ENCODE results near the gene STKLD1.

Gene STKLD1

DNA sequence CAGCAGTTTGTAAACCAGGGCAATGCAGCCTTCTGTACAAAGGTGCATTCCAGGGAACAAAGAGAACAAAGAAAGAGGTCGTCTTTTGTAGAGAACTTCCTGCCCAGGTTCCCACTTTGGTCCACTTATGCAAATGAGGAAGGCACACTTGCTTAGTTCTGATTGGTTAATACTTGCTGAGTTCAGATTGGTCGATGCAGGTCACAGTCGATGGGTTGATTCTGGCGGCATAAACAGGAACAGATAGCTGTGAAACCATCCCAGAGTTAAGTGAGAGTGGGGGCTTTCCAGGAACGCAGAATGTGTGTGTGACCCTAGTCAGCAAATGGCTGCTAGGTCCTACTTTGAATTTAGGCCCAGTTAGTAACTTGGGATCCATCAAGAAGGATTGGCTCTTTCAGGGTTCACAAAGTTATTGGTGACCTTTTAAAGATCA is 44.2 kb downstream of the STKLD1 start:
- peak in 2 of 5 experiments; percentile 16 to 60 for DNase-seq

DNA sequence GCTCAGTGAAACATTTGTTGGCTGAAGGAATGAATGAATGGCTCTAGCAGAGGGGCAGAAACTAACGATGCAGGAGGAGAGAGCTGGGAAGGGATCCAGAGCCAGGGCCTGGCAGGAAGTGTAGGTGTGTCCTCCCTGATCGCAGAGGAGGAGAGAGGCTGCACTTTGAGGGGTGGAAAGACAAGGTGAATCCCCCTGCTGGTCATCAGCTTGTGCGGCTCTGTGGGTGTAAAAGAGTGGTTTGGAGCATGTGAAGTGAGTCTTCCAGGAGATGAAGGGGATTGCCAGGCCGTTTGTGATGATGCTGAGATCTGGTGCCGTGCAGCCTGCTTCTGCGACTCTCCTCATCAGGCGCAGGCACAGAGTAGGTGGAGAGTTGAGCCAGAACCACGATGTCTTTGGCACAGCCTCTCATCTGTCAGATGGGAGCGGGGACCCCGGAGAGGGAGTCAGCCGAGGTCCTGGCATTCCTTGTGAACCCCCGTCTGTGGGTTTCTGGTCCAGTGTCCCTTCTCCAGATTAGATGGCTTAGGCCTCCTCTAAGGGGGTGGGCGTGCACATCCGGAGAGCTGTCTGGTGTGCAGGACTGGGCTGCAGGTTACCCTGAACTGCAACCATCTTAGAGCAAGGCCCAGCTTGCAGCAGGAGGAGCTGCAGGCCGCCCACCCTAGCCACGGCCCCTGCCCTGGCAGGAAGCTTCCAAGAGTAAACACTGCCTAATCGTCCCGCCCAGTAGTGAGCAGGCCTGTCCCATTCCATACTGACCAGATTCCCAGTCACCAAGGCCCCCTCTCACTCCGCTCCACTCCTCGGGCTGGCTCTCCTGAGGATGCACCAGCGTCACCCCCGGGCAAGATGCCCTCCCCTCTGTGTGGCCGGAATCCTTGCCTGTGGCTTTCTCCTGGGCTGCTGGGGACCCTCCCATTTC is 45.7 kb downstream of the STKLD1 start, which contains the start of gene ADAMTS13:
TSS of gene ADAMTS13 (plus strand) at position 753 of the 928 bp plus-strand sequence. CDS start at position 830, 77 bp downstream.
- DNase-seq = peak in 3 of 5 experiments; percentile 13 to 71 (median 32)

DNA sequence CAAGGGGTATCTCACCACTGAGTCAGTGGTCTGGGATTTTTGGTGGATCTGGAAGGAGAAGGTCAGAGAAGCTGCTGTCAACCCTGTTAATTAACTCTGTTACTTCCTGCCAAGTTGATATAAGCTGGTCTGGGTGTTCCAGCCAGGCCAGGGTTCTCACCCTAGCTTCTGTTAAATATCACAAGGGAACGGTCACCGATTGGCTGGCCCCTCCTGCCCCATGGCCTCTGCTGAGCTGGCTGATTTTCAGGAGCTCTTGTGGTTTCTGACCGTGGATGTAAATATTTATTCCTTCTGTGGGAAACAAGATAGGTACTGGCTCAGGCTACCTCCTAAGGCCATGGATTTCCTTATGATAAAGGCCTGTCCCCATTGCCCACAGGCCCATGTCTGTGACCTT is 47.0 kb downstream of the STKLD1 start:
- no peak for DNase-seq

DNA sequence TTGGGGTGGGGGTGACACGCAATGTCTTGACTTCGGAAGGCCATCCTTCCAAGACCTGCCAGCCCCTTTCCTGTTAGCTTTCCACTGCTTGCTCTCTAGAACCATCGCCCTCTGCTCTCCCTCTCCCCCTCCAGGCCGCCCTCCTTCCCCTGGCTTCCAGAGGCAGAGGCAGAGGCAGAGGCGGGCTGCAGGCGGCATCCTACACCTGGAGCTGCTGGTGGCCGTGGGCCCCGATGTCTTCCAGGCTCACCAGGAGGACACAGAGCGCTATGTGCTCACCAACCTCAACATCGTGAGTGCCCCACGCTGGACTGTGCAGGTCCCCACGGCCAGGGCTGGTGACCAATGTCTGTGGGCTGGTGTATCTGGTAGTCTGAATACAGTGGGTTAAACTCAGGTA is 48.0 kb downstream of the STKLD1 start:
- no peak for DNase-seq

- DNase-seq = no peak
Measured at GRCh38 chr9:133425049-133425632, 49.0 kb downstream of the STKLD1 start.

DNA sequence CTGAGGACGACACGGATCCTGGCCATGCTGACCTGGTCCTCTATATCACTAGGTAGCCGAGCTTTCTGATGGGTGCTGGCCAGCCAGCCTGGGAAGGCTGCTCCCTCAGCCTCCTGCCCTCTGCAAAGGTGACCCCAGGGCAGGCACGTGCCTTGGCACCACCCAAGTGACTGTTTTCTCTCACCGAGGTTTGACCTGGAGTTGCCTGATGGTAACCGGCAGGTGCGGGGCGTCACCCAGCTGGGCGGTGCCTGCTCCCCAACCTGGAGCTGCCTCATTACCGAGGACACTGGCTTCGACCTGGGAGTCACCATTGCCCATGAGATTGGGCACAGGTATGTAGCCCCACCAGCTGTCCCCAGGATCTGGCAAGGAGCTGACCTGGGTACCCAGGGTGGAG is 49.8 kb downstream of the STKLD1 start:
- DNase-seq = no peak

GRCh38 chr9:133427658-133428348 is 51.6 kb downstream of the STKLD1 start:
- no peak for DNase-seq

DNA sequence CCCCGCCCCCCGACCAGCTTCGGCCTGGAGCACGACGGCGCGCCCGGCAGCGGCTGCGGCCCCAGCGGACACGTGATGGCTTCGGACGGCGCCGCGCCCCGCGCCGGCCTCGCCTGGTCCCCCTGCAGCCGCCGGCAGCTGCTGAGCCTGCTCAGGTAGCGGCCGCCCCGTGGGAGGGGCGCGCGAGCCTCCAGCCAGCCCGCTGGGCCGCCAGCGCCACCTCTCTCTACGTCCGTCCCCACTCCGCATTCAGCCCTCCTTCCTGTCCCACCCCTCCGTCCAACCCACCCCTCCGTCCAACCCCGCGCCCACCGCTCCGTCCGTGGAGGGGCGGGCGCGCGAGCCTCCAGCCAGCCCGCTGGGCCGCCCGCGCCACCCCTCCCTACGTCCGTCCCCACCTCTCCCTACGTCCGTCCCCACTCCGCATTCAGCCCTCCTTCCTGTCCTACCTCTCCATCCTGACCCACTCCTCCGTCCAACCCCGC is 52.5 kb downstream of the STKLD1 start:
- no peak for DNase-seq

DNA sequence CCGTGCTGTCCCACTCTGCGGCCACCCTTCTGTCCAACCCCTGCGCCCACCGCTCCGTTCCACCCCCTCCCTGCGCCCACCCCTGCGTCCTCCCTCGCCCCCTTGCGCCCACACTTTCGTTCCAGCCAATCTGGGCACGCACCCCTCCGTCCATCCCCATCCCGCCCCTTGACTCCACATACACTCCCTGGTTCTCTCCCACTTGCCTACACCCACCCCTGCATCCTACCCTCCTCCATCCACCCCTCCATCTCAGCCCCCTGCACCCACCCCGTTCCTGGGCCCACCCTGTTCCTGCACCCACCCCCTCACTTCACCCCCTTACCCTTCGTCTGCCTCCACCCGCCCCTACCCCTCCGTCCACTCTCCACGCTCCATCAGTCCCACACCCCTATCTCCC is 53.0 kb downstream of the STKLD1 start:
- no peak for DNase-seq

GRCh38 chr9:133429641-133430161 is 53.5 kb downstream of the STKLD1 start:
- no peak for DNase-seq

DNA sequence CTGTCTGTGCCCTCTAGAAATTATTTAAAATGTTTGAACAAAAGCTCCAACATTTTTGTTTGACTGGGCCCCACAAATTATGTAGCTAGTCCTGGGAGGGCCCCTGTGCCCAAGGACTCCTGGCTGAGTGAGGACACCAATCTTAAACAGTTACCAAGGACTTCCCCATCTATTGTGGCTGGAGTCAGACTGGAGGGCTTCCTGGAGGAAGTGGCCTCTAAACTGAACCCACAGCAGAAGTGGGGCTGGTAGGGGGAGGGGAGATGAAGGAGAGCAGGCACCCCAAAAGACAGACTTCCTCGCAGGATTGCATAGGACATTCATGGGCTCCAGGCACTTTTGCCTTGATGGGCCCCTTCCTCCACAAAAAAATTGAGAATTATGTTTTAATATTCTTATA is 54.1 kb downstream of the STKLD1 start:
- DNase-seq = no peak

DNA sequence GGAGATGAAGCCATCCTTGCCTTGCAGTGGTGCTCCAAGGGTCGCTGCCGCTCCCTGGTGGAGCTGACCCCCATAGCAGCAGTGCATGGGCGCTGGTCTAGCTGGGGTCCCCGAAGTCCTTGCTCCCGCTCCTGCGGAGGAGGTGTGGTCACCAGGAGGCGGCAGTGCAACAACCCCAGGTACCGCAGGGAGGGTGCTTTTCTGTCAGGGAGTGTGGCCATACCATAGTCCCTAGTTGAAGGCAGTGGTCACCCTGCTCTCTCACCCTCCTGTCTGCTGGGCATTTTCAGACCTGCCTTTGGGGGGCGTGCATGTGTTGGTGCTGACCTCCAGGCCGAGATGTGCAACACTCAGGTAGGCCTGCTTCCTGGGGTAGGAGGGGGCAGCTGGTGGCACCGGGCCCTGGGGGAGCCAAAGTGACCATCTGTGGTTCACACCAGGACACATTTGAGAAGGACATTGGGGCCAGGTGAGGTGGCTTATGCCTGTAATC is 57.2 kb downstream of the STKLD1 start:
- no peak for DNase-seq

DNA sequence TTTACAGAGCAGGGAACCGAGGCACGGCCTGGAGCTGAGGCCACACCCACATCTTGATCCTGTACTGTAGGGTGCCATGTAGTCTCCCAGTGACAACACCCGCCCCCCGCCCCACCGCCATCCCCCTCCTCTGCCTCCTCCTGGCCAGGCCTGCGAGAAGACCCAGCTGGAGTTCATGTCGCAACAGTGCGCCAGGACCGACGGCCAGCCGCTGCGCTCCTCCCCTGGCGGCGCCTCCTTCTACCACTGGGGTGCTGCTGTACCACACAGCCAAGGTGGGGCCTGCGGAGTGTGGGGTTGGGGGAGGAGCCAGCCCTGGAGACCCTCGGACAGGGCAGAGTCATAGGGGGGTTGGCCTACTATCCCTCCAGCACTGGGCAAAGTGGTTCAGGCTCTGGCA is 60.5 kb downstream of the STKLD1 start:
- DNase-seq = no peak

- DNase-seq = no peak
Measured at GRCh38 chr9:133437753-133438531, 61.8 kb downstream of the STKLD1 start.

- DNase-seq = no peak
Measured at GRCh38 chr9:133439337-133439736, 63.2 kb downstream of the STKLD1 start.

DNA sequence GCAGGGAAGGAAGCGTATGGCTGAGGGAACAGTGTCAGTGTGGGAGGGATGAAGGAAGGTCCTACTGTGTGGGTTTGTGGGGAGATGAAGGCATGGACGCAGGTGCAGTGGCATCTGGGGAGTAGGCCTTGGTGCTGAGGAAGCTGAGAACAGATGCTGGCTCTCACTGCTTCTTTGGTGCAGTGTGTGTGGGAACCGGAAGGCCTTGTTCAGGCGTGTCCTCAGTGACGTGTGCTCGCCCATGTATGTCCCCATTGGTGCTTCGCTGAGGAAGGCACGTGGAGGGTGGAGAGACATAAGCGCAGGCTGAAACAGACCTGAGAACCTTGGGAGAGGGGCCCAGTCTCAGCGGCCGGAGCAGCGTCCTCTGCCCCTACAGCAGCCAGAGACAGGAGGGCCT is 64.7 kb downstream of the STKLD1 start:
- DNase-seq = no peak

DNA sequence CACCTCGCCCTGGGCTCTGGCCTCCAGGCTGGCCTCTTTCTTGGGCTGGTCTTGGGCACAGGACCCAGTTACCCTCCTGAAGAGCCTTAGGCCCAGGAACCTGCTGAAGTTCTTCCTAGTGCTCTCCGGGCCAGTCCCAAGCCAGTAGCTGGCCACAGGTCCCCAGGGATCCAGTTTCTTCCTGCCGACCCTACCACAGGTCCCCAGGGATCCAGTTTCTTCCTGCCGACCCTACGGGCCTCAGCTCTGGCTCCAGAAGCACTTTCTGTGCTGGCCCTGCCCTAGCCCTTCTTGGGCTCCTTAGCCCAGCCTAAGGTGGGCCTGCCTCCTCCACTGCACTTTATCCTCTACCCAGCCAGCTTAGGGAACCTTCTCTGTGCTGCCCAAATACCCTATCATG is 65.4 kb downstream of the STKLD1 start:
- no peak for DNase-seq

GRCh38 chr9:133443248-133443647 is 67.1 kb downstream of the STKLD1 start:
- DNase-seq = no peak

DNA sequence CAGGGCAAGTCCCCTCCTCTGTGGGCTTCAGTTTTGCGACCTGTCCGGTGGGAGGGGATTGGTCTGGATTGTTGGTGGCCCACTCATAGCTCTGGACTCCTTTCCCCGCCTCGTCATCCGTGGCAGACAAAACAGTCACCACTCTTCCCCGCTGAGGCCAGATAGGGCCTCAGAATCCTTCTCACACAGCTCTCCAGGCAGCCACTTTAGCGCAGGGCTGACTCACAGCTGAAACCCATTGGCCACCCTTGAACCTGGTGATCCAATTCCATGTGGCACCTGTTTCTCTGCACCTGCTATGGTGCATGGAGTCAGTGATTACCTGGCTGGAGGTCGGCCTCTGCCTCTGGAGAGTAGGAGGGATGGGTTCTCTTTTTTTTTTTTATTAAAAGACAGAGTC is 67.8 kb downstream of the STKLD1 start:
- DNase-seq = no peak

DNA sequence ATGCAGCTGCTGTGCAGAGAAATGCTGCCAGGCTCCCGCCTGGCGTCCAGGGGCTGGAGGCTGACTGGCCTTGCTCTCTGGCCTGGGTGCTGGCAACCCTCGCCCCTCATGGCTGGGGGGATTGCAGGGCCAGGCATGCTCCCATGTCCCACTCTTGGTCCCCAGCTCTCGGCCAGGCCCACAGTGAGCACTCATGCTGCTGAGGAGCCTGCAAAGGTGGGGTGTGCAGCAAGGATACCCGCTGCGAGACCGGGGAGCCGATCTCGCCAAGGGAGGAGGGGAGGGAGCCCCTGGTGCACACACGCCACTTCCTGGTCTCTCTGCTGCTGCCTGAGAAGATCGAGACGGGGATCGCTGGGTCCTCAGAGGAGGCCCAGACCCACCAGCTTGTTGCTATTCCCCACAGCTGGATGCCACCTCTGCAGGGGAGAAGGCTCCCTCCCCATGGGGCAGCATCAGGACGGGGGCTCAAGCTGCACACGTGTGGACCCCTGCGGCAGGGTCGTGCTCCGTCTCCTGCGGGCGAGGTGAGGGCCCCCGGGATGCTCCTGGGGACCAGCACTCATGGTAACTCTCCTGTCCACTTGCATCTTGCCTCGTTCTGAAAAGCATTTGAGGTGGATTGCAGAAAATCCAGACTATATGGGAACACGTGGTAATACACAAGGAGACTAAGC is 69.3 kb downstream of the STKLD1 start:
- no peak for DNase-seq

- DNase-seq = no peak
Measured at GRCh38 chr9:133448487-133448972, 72.4 kb downstream of the STKLD1 start.

Data from T-helper 2 cell (primary cell).